Measurements from ENCODE around the gene PKDREJ. TPM values are rescaled to one million over a fixed set of nuclear protein-coding genes. Genes with fewer than 3 reads are reported as not detected.

PKDREJ gene
- total RNA-seq, 1 donor: not detected

- no peak overlapping the region for H3K27ac ChIP-seq (ENCODE audit: low read depth, low read length)
- H3K36me3 ChIP-seq (ENCODE audit: insufficient read depth, low read length): peaks cover 12% of the 10 kb centered on the region
- no peak overlapping the region for H3K4me2 ChIP-seq (ENCODE audit: insufficient read depth, low read length)
- H3K4me1 ChIP-seq (ENCODE audit: insufficient read depth, low read length): no peaks in the 10 kb centered on the region
- no peak overlapping the region for H3K4me3 ChIP-seq (ENCODE audit: insufficient read depth, low read length)
- peaks cover 5% of the 10 kb centered on the region for H4K20me1 ChIP-seq (ENCODE audit: insufficient read depth, low read length)
- no peaks in the 10 kb centered on the region for H3K79me2 ChIP-seq (ENCODE audit: insufficient read depth, low read length)
- TF ChIP-seq, protein P1, sequence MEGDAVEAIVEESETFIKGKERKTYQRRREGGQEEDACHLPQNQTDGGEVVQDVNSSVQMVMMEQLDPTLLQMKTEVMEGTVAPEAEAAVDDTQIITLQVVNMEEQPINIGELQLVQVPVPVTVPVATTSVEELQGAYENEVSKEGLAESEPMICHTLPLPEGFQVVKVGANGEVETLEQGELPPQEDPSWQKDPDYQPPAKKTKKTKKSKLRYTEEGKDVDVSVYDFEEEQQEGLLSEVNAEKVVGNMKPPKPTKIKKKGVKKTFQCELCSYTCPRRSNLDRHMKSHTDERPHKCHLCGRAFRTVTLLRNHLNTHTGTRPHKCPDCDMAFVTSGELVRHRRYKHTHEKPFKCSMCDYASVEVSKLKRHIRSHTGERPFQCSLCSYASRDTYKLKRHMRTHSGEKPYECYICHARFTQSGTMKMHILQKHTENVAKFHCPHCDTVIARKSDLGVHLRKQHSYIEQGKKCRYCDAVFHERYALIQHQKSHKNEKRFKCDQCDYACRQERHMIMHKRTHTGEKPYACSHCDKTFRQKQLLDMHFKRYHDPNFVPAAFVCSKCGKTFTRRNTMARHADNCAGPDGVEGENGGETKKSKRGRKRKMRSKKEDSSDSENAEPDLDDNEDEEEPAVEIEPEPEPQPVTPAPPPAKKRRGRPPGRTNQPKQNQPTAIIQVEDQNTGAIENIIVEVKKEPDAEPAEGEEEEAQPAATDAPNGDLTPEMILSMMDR (IDR thresholded peaks at IDR 0.05; ENCODE audit: extremely low read depth, low read depth, low read length): no peak
- H3K27me3 ChIP-seq (ENCODE audit: insufficient read depth, low read length): no peaks in the 10 kb centered on the region
- H3K9me3 ChIP-seq (ENCODE audit: low read depth, low read length): no peaks in the 10 kb centered on the region
- H2AFZ ChIP-seq (ENCODE audit: low read length): no peak overlapping the region
- no peak for DNase-seq (ENCODE audit: insufficient read length, low spot score, missing footprints)
Observed at GRCh38 chr22:46240073-46240472, 23.1 kb downstream of the PKDREJ start.

- no peak overlapping the region for H3K4me3 ChIP-seq (ENCODE audit: insufficient read depth, low read length)
- DNase-seq (ENCODE audit: insufficient read length, low spot score, missing footprints): no peak
- no peaks in the 10 kb centered on the region for H3K79me2 ChIP-seq (ENCODE audit: insufficient read depth, low read length)
- no peaks in the 10 kb centered on the region for H3K9me3 ChIP-seq (ENCODE audit: low read depth, low read length)
- H4K20me1 ChIP-seq (ENCODE audit: insufficient read depth, low read length): peaks cover 2% of the 10 kb centered on the region
- no peak overlapping the region for H3K27ac ChIP-seq (ENCODE audit: low read depth, low read length)
- H3K27me3 ChIP-seq (ENCODE audit: insufficient read depth, low read length): no peaks in the 10 kb centered on the region
- H3K36me3 ChIP-seq (ENCODE audit: insufficient read depth, low read length): peaks cover 12% of the 10 kb centered on the region
- no peaks in the 10 kb centered on the region for H3K4me1 ChIP-seq (ENCODE audit: insufficient read depth, low read length)
- no peak overlapping the region for H2AFZ ChIP-seq (ENCODE audit: low read length)
- H3K4me2 ChIP-seq (ENCODE audit: insufficient read depth, low read length): no peak overlapping the region
- TF ChIP-seq, protein P1 (IDR thresholded peaks at IDR 0.05; ENCODE audit: extremely low read depth, low read depth, low read length): no peak
Observed at GRCh38 chr22:46239261-46240048, 23.7 kb downstream of the PKDREJ start.

GRCh38 chr22:46238541-46238940 lies 24.6 kb downstream of the PKDREJ start:
- no peaks in the 10 kb centered on the region for H3K79me2 ChIP-seq (ENCODE audit: insufficient read depth, low read length)
- TF ChIP-seq, protein P1 (IDR thresholded peaks at IDR 0.05; ENCODE audit: extremely low read depth, low read depth, low read length): no peak
- no peaks in the 10 kb centered on the region for H3K9me3 ChIP-seq (ENCODE audit: low read depth, low read length)
- H3K4me2 ChIP-seq (ENCODE audit: insufficient read depth, low read length): no peak overlapping the region
- no peak overlapping the region for H2AFZ ChIP-seq (ENCODE audit: low read length)
- DNase-seq (ENCODE audit: insufficient read length, low spot score, missing footprints): no peak
- H4K20me1 ChIP-seq (ENCODE audit: insufficient read depth, low read length): no peaks in the 10 kb centered on the region
- H3K36me3 ChIP-seq (ENCODE audit: insufficient read depth, low read length): peaks cover 10% of the 10 kb centered on the region
- H3K27ac ChIP-seq (ENCODE audit: low read depth, low read length): no peak overlapping the region
- H3K27me3 ChIP-seq (ENCODE audit: insufficient read depth, low read length): no peaks in the 10 kb centered on the region
- H3K4me3 ChIP-seq (ENCODE audit: insufficient read depth, low read length): no peak overlapping the region
- H3K4me1 ChIP-seq (ENCODE audit: insufficient read depth, low read length): peaks cover 2% of the 10 kb centered on the region

DNA sequence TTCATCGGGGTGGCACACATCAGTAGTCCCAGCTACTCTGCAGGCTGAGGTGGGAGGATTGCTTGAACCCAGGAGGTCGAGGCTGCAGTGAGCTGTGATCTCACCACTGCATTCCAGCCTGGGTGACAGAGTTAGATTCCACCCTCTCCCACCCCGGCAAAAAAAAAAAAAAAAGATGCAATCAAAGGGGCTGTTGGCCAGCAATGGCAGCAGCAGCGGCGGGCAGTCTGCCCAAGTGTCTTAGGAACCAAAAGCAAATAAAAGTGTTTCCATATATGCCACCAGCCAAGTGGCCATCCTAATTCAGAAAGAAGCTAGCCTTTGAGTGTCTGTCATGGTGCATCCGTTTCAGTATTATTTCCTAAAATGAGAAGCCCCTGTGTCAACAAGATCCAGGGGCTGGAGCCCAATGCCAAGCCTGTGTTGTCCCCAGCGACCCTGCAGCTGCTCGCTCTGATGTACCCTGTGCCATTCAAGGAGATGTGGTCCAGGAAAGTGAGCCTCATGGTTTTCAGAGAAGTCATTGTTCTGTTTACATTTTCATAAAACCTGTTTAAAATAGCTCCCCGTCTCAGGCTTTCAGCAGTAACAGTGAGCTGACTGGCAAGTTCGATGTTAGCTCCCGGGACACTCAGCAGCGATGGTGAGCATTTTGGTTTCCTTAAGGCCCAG lies 25.6 kb downstream of the PKDREJ start:
- Histone ChIP-seq H3K4me3 (ENCODE audit: insufficient read depth, low read length) (no peak overlapping the region), H3K36me3 (ENCODE audit: insufficient read depth, low read length) (peaks cover 10% of the 10 kb centered on the region), H2AFZ (ENCODE audit: low read length) (no peak overlapping the region), H4K20me1 (ENCODE audit: insufficient read depth, low read length) (no peaks in the 10 kb centered on the region), H3K9me3 (ENCODE audit: low read depth, low read length) (no peaks in the 10 kb centered on the region), H3K4me2 (ENCODE audit: insufficient read depth, low read length) (no peak overlapping the region), H3K27ac (ENCODE audit: low read depth, low read length) (no peak overlapping the region), H3K27me3 (ENCODE audit: insufficient read depth, low read length) (no peaks in the 10 kb centered on the region), H3K4me1 (ENCODE audit: insufficient read depth, low read length) (peaks cover 8% of the 10 kb centered on the region), H3K79me2 (ENCODE audit: insufficient read depth, low read length) (no peaks in the 10 kb centered on the region)
- DNase-seq (ENCODE audit: insufficient read length, low spot score, missing footprints): no peak
- TF ChIP-seq, protein P1 (IDR thresholded peaks at IDR 0.05; ENCODE audit: extremely low read depth, low read depth, low read length): no peak

Measured in osteoblast (primary cell).